Neural progenitor cell (in vitro differentiated cells): Measurements from ENCODE around the gene NOSTRIN.

ENCODE experiments used
- CTCF ChIP-seq: fragments of 200-600 bp; sonication (generic); IDR thresholded peaks from 2 replicates; pipeline ENCODE4 v1.5.1; 2017; ENCODE audit warnings: antibody characterized with exemption, mild to moderate bottlenecking
- EZH2 ChIP-seq: fragments of 200-600 bp; sonication (generic); IDR thresholded peaks from 2 replicates; pipeline ENCODE4 v1.6.1; 2017; ENCODE audit warnings: antibody characterized with exemption, mild to moderate bottlenecking, moderate library complexity

GRCh38 chr2:168753765-168754329 is 48.6 kb upstream of the NOSTRIN start:
- no peak for TF ChIP-seq CTCF
- no peak for TF ChIP-seq EZH2
